PFSK-1 (cell line): ENCODE results near the gene OPTC.

Source experiments
- FOXP2 ChIP-seq: optimal IDR thresholded peaks from 2 replicates; pipeline ENCODE3; 2011; ENCODE audit warnings: borderline replicate concordance, control low read depth, inconsistent platforms; ENCODE audit not compliant: insufficient read depth; ENCODE audit errors: extremely low read length, extremely low read depth
- POLR2AphosphoS5 ChIP-seq: IDR thresholded peaks from 2 replicates; pipeline ENCODE4 v1.6.1; 2012; ENCODE audit warnings: low read depth, mild to moderate bottlenecking, control low read depth, low read length, moderate library complexity
- REST ChIP-seq, 2 experiments: IDR thresholded peaks; 2 replicates each; pipeline versions ENCODE4 v1.6.1 to v1.8.0; 2011 to 2012; ENCODE audit warnings: low read depth in 2 of 2, low read length in 2 of 2, control low read depth in 1 of 2, inconsistent platforms in 1 of 2, mild to moderate bottlenecking in 1 of 2, moderate library complexity in 1 of 2; ENCODE audit not compliant: insufficient read depth in 1 of 2
- SIN3A ChIP-seq: IDR thresholded peaks from 2 replicates; pipeline ENCODE4 v1.6.1; 2012; ENCODE audit warnings: mild to moderate bottlenecking, low read length, moderate library complexity, borderline replicate concordance; ENCODE audit not compliant: insufficient read depth
- TAF1 ChIP-seq: IDR thresholded peaks from 2 replicates; pipeline ENCODE4 v1.6.1; 2012; ENCODE audit warnings: low read length, control low read depth, borderline replicate concordance; ENCODE audit not compliant: insufficient read depth

DNA sequence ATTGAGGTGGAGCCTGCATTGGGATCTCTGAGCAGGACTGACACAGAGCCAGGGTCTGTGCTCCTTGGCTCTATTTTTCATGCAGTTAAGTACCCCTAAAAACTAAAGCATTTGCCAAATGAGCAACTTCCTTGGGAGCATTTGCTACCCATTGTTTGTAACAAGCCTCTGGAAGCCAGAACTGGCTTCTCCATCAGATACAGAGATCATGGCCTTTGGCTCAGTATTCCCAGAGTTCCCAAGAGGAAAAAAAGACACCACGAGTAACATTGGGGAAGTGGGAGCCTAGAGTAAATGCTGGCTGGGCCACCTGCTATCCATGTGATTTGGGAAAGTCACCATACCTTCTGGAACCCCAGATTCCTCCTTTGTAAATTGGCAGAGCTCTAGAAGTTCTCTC, 44.8 kb downstream of the OPTC start:
- TF ChIP-seq REST (IDR thresholded peaks at IDR 0.05; ENCODE audit: insufficient read depth in 1 of 2, low read depth in 2 of 2, low read length in 2 of 2): no peak
- TF ChIP-seq POLR2AphosphoS5: no peak
- TF ChIP-seq TAF1: no peak
- TF ChIP-seq SIN3A: no peak
- no peak for TF ChIP-seq FOXP2
